Measurements from ENCODE around the gene SNX32.

The SNX32 gene

DNA sequence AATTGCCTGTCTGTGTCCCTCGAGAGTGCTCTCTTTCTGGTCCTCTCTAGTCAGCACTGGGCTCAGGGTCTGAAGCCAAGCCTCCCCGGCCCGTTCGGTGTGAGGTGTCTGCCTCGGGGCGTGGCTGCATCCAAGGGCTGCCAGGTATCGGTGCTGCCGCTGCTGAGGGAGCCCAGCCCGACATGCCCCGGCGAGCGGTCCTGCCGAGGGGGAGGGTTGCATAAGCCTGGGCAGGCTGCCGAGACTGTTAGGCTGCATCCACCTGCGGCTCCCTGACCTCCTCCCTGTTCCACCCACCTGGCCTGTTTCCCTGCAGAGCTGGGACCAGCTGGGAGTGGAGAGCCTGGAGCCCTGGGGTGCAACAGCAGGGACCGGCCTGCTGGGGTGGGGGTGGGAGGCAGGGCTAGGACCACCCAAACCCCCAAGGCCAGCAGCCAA lies 40.6 kb upstream of the SNX32 start:
- no peak overlapping the region for H3K4me3 ChIP-seq (ENCODE audit: low read depth, low read length)
- no peak for TF ChIP-seq CTCF (conservative IDR thresholded peaks at IDR 0.05; ENCODE audit: low read depth, low read length)
- DNase-seq (ENCODE audit: low read depth): no peak

- no peak for TF ChIP-seq CTCF (conservative IDR thresholded peaks at IDR 0.05; ENCODE audit: low read depth, low read length)
- no peak overlapping the region for H3K4me3 ChIP-seq (ENCODE audit: low read depth, low read length)
- no peak for DNase-seq (ENCODE audit: low read depth)
Measured at GRCh38 chr11:65793625-65794400, 40.0 kb upstream of the SNX32 start.

DNA sequence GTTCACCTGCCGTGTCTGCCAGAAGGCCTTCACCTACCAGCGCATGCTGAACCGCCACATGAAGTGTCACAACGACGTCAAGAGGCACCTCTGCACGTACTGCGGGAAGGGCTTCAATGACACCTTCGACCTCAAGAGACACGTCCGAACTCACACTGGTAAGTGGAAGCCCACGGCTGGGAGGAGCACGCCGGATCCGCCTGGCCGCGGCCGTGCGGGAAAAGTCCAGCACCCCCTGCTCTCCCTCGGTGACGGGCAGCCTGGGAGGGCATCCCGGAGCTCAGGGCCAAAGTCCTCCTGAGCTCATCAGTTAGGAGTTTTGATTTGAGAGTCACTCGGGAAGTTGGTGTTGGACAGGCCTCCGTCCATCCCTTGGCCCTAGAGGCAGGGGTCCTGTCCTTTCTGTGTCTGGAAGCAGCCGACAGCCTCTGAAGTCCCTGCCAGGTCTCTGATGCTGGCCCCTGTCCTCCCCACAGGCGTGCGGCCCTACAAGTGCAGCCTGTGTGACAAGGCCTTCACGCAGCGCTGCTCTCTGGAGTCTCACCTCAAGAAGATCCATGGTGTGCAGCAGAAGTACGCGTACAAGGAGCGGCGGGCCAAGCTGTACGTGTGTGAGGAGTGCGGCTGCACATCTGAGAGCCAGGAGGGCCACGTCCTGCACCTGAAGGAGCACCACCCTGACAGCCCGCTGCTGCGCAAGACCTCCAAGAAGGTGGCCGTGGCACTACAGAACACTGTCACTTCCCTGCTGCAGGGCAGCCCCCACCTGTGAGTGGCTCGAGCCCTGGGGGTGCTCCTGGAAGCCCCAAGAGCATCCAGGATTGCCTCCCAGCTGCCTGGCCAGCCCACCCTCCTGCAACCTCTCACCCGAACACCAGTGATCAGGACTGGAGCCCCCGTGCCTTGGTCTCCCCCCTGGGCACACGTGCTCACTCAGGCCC lies 38.9 kb upstream of the SNX32 start:
- H3K4me3 ChIP-seq (ENCODE audit: low read depth, low read length): no peak overlapping the region
- TF ChIP-seq CTCF (conservative IDR thresholded peaks at IDR 0.05; ENCODE audit: low read depth, low read length): no peak
- no peak for DNase-seq (ENCODE audit: low read depth)

DNA sequence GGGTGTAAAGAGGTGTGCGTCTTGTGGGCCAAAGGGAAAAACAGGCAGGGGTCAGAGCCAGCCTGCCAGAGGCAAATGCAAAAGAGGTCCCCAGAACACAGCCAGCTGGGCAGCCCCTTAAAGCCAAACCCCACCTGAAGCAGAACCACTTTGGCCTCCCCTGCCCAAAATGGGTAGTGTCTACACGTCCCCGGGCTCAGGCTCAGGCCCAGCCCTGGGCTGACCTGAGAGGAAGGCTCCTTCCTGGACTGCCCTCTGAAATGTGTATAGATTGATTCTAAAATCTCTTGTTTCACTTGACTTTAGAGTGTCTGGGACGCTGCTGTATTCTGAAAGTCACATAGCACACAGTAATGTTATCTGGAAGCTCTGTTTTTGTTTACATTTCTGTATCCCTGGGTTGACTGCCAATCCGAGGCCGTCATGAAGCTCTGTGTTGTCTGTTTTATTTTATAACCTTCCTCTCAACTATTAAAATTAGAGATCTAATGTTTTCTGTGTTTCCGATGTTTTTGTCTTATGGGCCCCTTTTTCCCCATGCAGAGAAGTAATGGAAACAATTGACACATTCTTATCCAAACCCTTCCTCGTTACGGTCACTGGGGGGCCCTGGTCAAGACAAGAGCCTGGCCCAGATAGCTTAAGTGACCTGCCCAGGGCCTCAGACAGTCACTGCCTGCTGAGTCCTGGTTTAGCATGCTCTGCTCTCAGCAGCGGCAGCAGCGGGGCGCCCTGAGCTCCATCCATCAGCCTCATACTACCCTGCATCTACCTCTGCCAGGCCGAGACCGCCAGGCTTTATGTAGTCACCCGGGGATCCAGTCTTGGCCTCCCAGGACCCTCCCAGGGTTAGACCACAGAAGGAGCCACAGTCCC lies 36.8 kb upstream of the SNX32 start:
- H3K4me3 ChIP-seq (ENCODE audit: low read depth, low read length): no peak overlapping the region
- no peak for DNase-seq (ENCODE audit: low read depth)
- TF ChIP-seq CTCF (conservative IDR thresholded peaks at IDR 0.05; ENCODE audit: low read depth, low read length): no peak

DNA sequence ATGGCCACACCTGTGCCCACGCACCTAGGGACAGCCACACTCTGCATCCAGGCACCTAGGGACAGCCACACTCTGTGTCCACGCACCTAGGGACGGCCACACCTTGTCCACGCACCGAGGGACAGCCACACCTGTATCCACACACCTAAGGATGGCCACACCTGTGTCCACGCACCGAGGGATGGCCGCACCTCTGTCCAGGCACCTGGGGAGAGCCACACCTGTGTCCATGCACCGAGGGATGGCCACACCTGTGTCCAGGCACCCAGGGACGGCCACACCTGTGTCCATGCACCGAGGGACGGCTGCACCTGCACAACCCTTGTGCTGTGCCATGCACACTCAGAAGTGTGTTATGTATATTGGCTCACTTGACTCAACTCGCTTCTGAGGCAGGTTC lies 36.1 kb upstream of the SNX32 start:
- no peak for TF ChIP-seq CTCF (conservative IDR thresholded peaks at IDR 0.05; ENCODE audit: low read depth, low read length)
- no peak for DNase-seq (ENCODE audit: low read depth)
- H3K4me3 ChIP-seq (ENCODE audit: low read depth, low read length): no peak overlapping the region

DNA sequence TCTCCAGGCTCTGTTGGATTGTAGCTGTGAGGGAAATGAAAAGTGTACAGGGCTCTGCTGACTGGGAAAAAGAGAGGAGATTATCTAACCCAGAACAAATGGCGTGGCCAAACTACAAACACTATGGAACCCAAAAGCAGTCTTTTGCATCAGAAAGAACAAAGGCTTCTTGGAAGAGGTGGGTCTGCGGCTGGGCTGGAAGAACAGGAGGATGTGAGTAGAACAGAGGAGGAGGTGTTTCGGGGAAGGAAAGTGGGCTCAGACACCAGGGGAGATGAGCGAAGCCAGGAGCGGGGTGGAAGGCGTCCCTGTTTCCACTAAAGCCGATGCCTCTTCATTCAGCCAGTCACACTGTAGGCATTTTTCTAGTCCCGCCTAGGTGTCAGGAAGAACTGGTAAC lies 34.9 kb upstream of the SNX32 start:
- no peak for TF ChIP-seq CTCF (conservative IDR thresholded peaks at IDR 0.05; ENCODE audit: low read depth, low read length)
- H3K4me3 ChIP-seq (ENCODE audit: low read depth, low read length): no peak overlapping the region
- DNase-seq (ENCODE audit: low read depth): no peak

Data from choroid plexus epithelial cell (primary cell).